Gastrocnemius medialis (tissue), 4 donors: ENCODE measurements around the gene GMPPA. TPM values are rescaled to one million over a fixed set of nuclear protein-coding genes. Genes with fewer than 3 reads are reported as not detected.

ENCODE experiments used
- ATAC-seq, 2 donors: fragments of 150-250 bp; one replicate each; pipeline ENCODE4 v1.9.1; 2016
- DNase-seq, 2 donors: peaks; one replicate each; pipeline ENCODE4 v3.0.0-alpha.2; 2019
- H3K27ac ChIP-seq, 4 donors: fragments of 200-600 bp; sonication (generic); 1 replicate in 1 of 4; 2 replicates in 3 of 4; pipeline ENCODE4 v1.5.1; 2016 to 2018; ENCODE audit warnings: mild to moderate bottlenecking in 2 of 4, moderate library complexity in 1 of 4
- H3K27me3 ChIP-seq, 3 donors: fragments of 200-600 bp; sonication (generic) in 2 of 3; 1 replicate in 1 of 3; 2 replicates in 2 of 3; pipeline versions ENCODE4 v1.5.1 to v1.6.0; 2016 to 2019; ENCODE audit warnings: mild to moderate bottlenecking in 1 of 3, moderate library complexity in 1 of 3
- H3K36me3 ChIP-seq, 2 donors: fragments of 200-600 bp; sonication (generic) in 1 of 2; one replicate each; pipeline ENCODE4 v1.5.1; 2017 to 2018
- H3K4me1 ChIP-seq, 2 donors: fragments of 200-600 bp; sonication (generic) in 1 of 2; one replicate each; pipeline ENCODE4 v1.5.1; 2016 to 2017; ENCODE audit warnings: mild to moderate bottlenecking in 2 of 2
- H3K4me3 ChIP-seq, 4 donors: fragments of 200-600 bp; sonication (generic) in 3 of 4; 1 replicate in 1 of 4; 2 replicates in 3 of 4; pipeline ENCODE4 v1.5.1; 2016 to 2019; ENCODE audit warnings: mild to moderate bottlenecking in 2 of 4
- H3K9me3 ChIP-seq, 3 donors: fragments of 200-600 bp; sonication (generic) in 2 of 3; 1 replicate in 1 of 3; 2 replicates in 2 of 3; pipeline ENCODE4 v1.5.1; 2016 to 2019
- CTCF ChIP-seq, 5 experiments: fragments of 450-650 bp in 3 of 5; fragments of 200-600 bp in 2 of 5; sonication (generic) in 2 of 5; IDR thresholded peaks in 4 of 5; conservative IDR thresholded peaks in 1 of 5; 1 replicate in 4 of 5; 2 replicates in 1 of 5; pipeline ENCODE4 v1.5.1; 2016 to 2019; ENCODE audit warnings: antibody characterized with exemption in 5 of 5, mild to moderate bottlenecking in 3 of 5, moderate library complexity in 3 of 5
- POLR2A ChIP-seq, 2 donors: fragments of 450-650 bp; IDR thresholded peaks; one replicate each; pipeline ENCODE4 v1.6.1; 2017; ENCODE audit warnings: antibody characterized with exemption in 2 of 2, mild to moderate bottlenecking in 2 of 2, moderate library complexity in 2 of 2
- in situ Hi-C, 4 donors: fragments of 200-750 bp; cut with MboI; loops; one replicate each; pipeline versions ENCODE4 v1.15.0 to v1.8.0; 2017; ENCODE audit warnings: low sequenced_read_pairs in 4 of 4
- intact Hi-C: fragments of 100-400 bp; cut with DNase I; formaldehyde crosslinking; loops from one replicate; pipeline ENCODE4 v1.15.1; 2023; ENCODE audit warnings: low total_unique reads
- total RNA-seq, 4 donors: library from RNA; depleted of rRNA; stranded (reverse); fragments of >200 nt; gene quantifications; one replicate each; pipeline versions ENCODE4 v1.1.0 to v1.2.3, GENCODE V29; 2016

Gene GMPPA
- total RNA-seq, 4 donors from 2014 or later: 18.0 to 25.8 (median 24.4) TPM

GRCh38 chr2:219548990-219549389 lies 50.3 kb downstream of the GMPPA start:
- intact Hi-C loops: no loop called here
- in situ Hi-C loops: loop anchor here in 1 of 4 donors (25.0 kb wide), 1 partner anchor 262 kb away; the partner anchor contains the start of gene DNAJB2
- TF ChIP-seq CTCF (IDR thresholded peaks at IDR 0.05 in 4 of 5, conservative IDR thresholded peaks at IDR 0.05 in 1 of 5): no peak
- TF ChIP-seq POLR2A (IDR thresholded peaks at IDR 0.05): no peak
- no peak overlapping the region for H3K27ac ChIP-seq
- no peak overlapping the region for H3K4me3 ChIP-seq
- H3K27me3 ChIP-seq: no peaks in the 10 kb centered on the region
- H3K4me1 ChIP-seq: peaks cover 16 to 19% of the 10 kb centered on the region in 2 donors
- no peak for ATAC-seq
- no peaks in the 10 kb centered on the region for H3K36me3 ChIP-seq
- H3K9me3 ChIP-seq: no peaks in the 10 kb centered on the region
- DNase-seq: no peak

DNA sequence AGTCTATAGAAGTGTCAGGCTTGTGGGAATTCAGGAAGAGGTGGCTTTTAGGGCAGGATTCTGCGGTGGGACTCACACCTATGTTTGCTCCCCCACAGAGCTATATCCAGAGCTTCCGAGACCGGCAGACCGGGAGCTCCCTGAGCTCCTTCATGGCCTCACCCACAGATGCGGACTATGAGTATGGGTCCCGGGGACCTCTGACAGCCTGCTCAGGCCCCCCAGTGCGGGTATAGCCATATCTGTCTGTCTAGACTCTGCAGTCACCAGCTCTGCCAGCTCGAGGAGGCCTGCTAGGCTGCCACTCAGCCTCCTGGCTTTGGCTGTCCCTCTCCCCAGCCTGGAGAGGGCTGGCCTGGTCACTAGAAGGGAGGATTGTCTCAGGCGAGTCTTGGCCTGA lies 50.9 kb downstream of the GMPPA start:
- Histone ChIP-seq H3K4me1 (peaks cover 10 to 17% of the 10 kb centered on the region in 2 donors), H3K9me3 (no peaks in the 10 kb centered on the region), H3K4me3 (no peak overlapping the region), H3K27me3 (no peaks in the 10 kb centered on the region), H3K36me3 (no peaks in the 10 kb centered on the region), H3K27ac (no peak overlapping the region)
- ATAC-seq: no peak
- in situ Hi-C loops (loop anchor here in 1 of 4 donors (25.0 kb wide), 1 partner anchor 262 kb away; the partner anchor contains the start of gene DNAJB2), intact Hi-C loops (no loop called here)
- DNase-seq: no peak
- TF ChIP-seq POLR2A (IDR thresholded peaks at IDR 0.05): no peak
- TF ChIP-seq CTCF (IDR thresholded peaks at IDR 0.05 in 4 of 5, conservative IDR thresholded peaks at IDR 0.05 in 1 of 5): no peak

- no peak for DNase-seq
- ATAC-seq: no peak
- TF ChIP-seq POLR2A (IDR thresholded peaks at IDR 0.05) (no peak), CTCF (IDR thresholded peaks at IDR 0.05 in 4 of 5, conservative IDR thresholded peaks at IDR 0.05 in 1 of 5) (no peak)
- peaks cover 8 to 17% of the 10 kb centered on the region in 2 donors for H3K4me1 ChIP-seq
- no peaks in the 10 kb centered on the region for H3K27me3 ChIP-seq
- H3K4me3 ChIP-seq: peak overlapping the region; percentile 57 to 67 (median 64)
- H3K36me3 ChIP-seq: no peaks in the 10 kb centered on the region
- H3K27ac ChIP-seq: peak overlapping the region in 1 of 4 donors; percentile 45
- H3K9me3 ChIP-seq: no peaks in the 10 kb centered on the region
- in situ Hi-C loops: no loop called here
- intact Hi-C loops: no loop called here
Measured at GRCh38 chr2:219551441-219552381, 53.0 kb downstream of the GMPPA start.

GRCh38 chr2:219552382-219553167 lies 53.9 kb downstream of the GMPPA start:
- TF ChIP-seq CTCF (IDR thresholded peaks at IDR 0.05 in 4 of 5, conservative IDR thresholded peaks at IDR 0.05 in 1 of 5) (no peak), POLR2A (IDR thresholded peaks at IDR 0.05) (no peak)
- in situ Hi-C loops: no loop called here
- intact Hi-C loops: no loop called here
- Histone ChIP-seq H3K27ac (peak overlapping the region in 3 of 4 donors; percentile 28 to 45 (median 41)), H3K4me3 (peak overlapping the region; percentile 57 to 67 (median 64)), H3K27me3 (no peaks in the 10 kb centered on the region), H3K9me3 (no peaks in the 10 kb centered on the region), H3K4me1 (peaks cover 8 to 17% of the 10 kb centered on the region in 2 donors), H3K36me3 (peaks cover 0 to 3% of the 10 kb centered on the region in 2 donors)
- DNase-seq: peak; percentile 65 to 73
- peak; percentile 93 for ATAC-seq
